Chondrocyte (in vitro differentiated cells): ENCODE data around the gene LRP6. TPM values are rescaled to one million over a fixed set of nuclear protein-coding genes. Genes with fewer than 3 reads are reported as not detected.

Experiments used
- DNase-seq: peaks from one replicate; pipeline ENCODE4 v3.0.0; 2021; ENCODE audit warnings: mixed read lengths, low spot score
- H3K27ac Mint-ChIP-seq: one replicate; pipeline ENCODE4 v1.8.0; 2021; ENCODE audit warnings: mild to moderate bottlenecking, moderate library complexity, mixed read lengths; ENCODE audit not compliant: unreplicated experiment
- H3K27me3 Mint-ChIP-seq: 2 replicates; pipeline ENCODE4 v1.8.0; 2021; ENCODE audit warnings: low read depth, mixed read lengths
- H3K36me3 Mint-ChIP-seq: 2 replicates; pipeline ENCODE4 v1.8.0; 2021; ENCODE audit warnings: low read depth, mixed read lengths
- H3K4me1 Mint-ChIP-seq: 2 replicates; pipeline ENCODE4 v1.8.0; 2021; ENCODE audit warnings: low read depth, mild to moderate bottlenecking, mixed read lengths
- H3K4me3 Mint-ChIP-seq: one replicate; pipeline ENCODE4 v1.8.0; 2021; ENCODE audit warnings: mild to moderate bottlenecking, moderate library complexity, mixed read lengths; ENCODE audit not compliant: unreplicated experiment
- H3K9me3 Mint-ChIP-seq: 2 replicates; pipeline ENCODE4 v1.8.0; 2021; ENCODE audit warnings: low read depth, mixed read lengths
- CTCF ChIP-seq: fragments of 200-600 bp; sonication (generic); IDR thresholded peaks from 2 replicates; pipeline ENCODE4 v1.5.0; 2021; ENCODE audit warnings: antibody characterized with exemption, mild to moderate bottlenecking, moderate library complexity
- total RNA-seq: library from RNA; stranded (reverse); gene quantifications from 3 replicates; pipeline ENCODE4 v1.2.1, GENCODE V29; 2021

LRP6 gene
- total RNA-seq, 1 donor from 2014 or later, result 41.4 TPM

- no peak for DNase-seq
- Mint-ChIP-seq H3K27ac (no peak overlapping the region), H3K9me3 (no peaks in the 10 kb centered on the region), H3K4me1 (peaks cover 13% of the 10 kb centered on the region), H3K27me3 (no peaks in the 10 kb centered on the region), H3K4me3 (no peak overlapping the region), H3K36me3 (no peaks in the 10 kb centered on the region)
- peak; percentile 80 for TF ChIP-seq CTCF
Measured at GRCh38 chr12:12081836-12082497, 184.9 kb downstream of the LRP6 start.

- Mint-ChIP-seq H3K4me1 (peaks cover 11% of the 10 kb centered on the region), H3K27ac (no peak overlapping the region), H3K4me3 (no peak overlapping the region), H3K36me3 (no peaks in the 10 kb centered on the region), H3K27me3 (no peaks in the 10 kb centered on the region), H3K9me3 (no peaks in the 10 kb centered on the region)
- no peak for TF ChIP-seq CTCF
- DNase-seq, result no peak
Measured at GRCh38 chr12:12079291-12079690, 187.6 kb downstream of the LRP6 start.

GRCh38 chr12:12072064-12072760 lies 194.6 kb downstream of the LRP6 start:
- H3K4me3 Mint-ChIP-seq, result no peak overlapping the region
- peaks cover 2% of the 10 kb centered on the region for H3K36me3 Mint-ChIP-seq
- H3K27ac Mint-ChIP-seq, result no peak overlapping the region
- H3K9me3 Mint-ChIP-seq, result no peaks in the 10 kb centered on the region
- peaks cover 1% of the 10 kb centered on the region for H3K27me3 Mint-ChIP-seq
- no peak for TF ChIP-seq CTCF
- H3K4me1 Mint-ChIP-seq, result no peaks in the 10 kb centered on the region
- DNase-seq, result no peak

GRCh38 chr12:12070674-12071656 lies 195.9 kb downstream of the LRP6 start, which contains the start of gene BCL2L14:
Gene BCL2L14 (plus strand): TSS chr12:12070939. CDS start chr12:12079306, 8,367 bp downstream.
- H3K9me3 Mint-ChIP-seq, result no peaks in the 10 kb centered on the region
- H3K4me3 Mint-ChIP-seq, result no peak within 1 kb of the TSS
- no peak within 1 kb of the TSS for H3K27ac Mint-ChIP-seq
- no peak for DNase-seq
- TF ChIP-seq CTCF, result no peak
- peaks cover 2% of the 10 kb centered on the region for H3K36me3 Mint-ChIP-seq
- peaks cover 1% of the 10 kb centered on the region for H3K27me3 Mint-ChIP-seq
- H3K4me1 Mint-ChIP-seq, result no peaks in the 10 kb centered on the region
